ENCODE results near the gene CARHSP1.

Gene CARHSP1

DNA sequence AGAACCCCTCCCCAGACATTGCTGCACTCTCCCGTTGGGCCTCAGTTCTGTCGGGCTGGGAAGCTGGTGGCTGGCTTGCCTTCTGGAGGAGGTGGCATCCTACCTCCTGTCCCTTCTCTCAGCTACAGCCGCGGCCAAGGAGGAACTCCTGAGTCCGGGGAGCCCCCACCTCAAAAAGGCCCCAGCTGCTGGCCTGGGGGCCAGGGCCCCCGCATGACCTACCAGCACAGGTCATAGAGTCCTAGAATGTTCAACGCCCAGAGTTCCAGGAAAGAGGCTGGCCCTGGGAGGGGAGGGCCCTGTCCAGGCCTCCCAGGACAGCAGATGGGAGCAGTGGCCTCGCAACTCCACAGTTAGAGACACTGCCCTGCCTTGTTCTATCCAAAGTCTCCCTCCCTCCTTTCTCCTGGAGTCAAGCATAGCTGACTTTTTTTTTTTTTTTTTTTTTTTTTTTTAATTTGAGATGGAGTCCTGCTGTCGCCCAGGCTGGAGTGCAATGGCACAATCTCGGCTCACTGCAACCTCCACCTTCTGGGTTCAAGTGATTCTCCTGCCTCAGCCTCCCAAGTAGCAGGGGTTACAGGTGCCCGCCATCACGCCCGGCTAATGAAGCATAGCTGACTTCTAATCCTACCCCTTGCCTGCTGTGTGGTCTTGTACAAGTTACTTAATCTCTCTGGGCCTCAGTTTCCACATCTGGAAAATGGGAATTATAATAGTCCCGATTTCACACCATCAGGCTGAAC lies 7.1 kb downstream of the CARHSP1 start:
- H3K4me3 ChIP-seq (ENCODE audit: control insufficient read depth in 1 of 7, extremely low read depth in 1 of 7, insufficient read depth in 4 of 7, low read depth in 2 of 7, low read length in 6 of 7), result no peak overlapping the region
- H3K27me3 ChIP-seq (replicated peaks in 2 of 5; ENCODE audit: control insufficient read depth in 4 of 5, insufficient read depth in 5 of 5, low read length in 4 of 5), result no peaks in the 10 kb centered on the region
- H3K4me1 ChIP-seq (ENCODE audit: control extremely low read depth in 1 of 4, control insufficient read depth in 4 of 4, insufficient read depth in 4 of 4, low read length in 3 of 4), result peaks cover 0 to 23% (median 14%) of the 10 kb centered on the region in 4 experiments
- H3K9me3 ChIP-seq (ENCODE audit: control extremely low read depth in 1 of 5, control insufficient read depth in 4 of 5, insufficient read depth in 2 of 5, low read depth in 1 of 5, low read length in 4 of 5), result no peaks in the 10 kb centered on the region
- no peak for DNase-seq
- ChIA-PET POLR2A (no interaction called here), CTCF (interaction anchor here (0.6 to 1.3 kb wide), 6 partner anchors 9 to 295 kb away, joined by 3 to 4 read pairs (median 3); no protein-coding TSS in a partner anchor)
- peaks cover 0 to 37% (median 11%) of the 10 kb centered on the region in 4 experiments for H3K36me3 ChIP-seq (ENCODE audit: control insufficient read depth in 4 of 4, insufficient read depth in 4 of 4, low read length in 3 of 4)
- no peak overlapping the region for H3K27ac ChIP-seq (ENCODE audit: insufficient read depth in 1 of 2, low read depth in 1 of 2, low read length in 2 of 2, poor library complexity in 1 of 2, severe bottlenecking in 2 of 2)
- WGBS (ENCODE audit: insufficient coverage), result 98% methylated on average over 8 of the region's 14 CpGs

DNA sequence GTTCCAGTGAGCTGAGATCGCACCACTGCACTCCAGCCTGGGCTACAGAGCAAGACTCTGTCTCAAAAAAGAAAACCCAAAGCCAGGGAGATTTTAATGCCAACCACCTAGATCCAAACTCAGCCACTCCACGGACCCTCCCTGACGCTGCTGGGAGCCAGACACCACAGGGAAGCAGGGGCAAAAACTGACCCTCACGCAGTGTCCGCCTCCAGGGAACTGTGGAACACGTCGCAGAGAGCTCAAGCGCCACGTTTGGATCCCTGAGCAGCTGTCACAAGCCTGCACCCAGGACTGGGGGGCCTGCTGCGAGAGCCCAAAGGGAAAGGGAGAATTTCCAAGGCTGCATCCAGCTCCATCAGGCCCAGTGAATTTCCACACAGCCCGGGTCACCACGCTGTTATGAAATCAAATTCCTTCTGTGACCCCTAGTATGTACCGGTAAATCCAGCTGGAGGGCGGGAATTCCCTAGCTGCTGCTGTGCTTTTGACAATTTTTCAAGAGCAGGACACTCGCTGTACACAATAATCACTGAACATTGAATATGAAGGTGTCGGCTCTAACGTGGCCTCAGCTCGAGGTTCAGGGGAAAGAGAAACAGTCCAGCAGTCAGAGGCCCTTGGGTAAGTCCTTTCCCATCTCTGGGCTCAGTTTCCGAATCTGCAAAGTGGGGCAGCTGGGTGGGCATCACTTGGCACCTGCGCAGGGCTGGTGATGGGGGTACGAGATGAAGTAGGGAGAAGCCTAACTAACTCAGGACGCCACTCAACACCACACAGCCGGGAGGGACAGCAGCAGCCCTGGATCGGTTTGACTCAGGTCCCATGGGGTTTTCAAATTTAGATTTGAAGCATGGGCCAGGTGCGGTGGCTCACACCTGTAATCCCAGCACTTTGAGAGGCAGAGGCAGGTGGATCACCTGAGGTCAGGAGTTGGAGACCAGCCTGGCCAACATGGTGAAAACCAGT lies 8.6 kb downstream of the CARHSP1 start:
- Histone ChIP-seq H3K4me1 (ENCODE audit: control extremely low read depth in 1 of 4, control insufficient read depth in 4 of 4, insufficient read depth in 4 of 4, low read length in 3 of 4) (peaks cover 0 to 16% (median 9%) of the 10 kb centered on the region in 4 experiments), H3K27ac (ENCODE audit: insufficient read depth in 1 of 2, low read depth in 1 of 2, low read length in 2 of 2, poor library complexity in 1 of 2, severe bottlenecking in 2 of 2) (no peak overlapping the region), H3K27me3 (replicated peaks in 2 of 5; ENCODE audit: control insufficient read depth in 4 of 5, insufficient read depth in 5 of 5, low read length in 4 of 5) (no peaks in the 10 kb centered on the region), H3K9me3 (ENCODE audit: control extremely low read depth in 1 of 5, control insufficient read depth in 4 of 5, insufficient read depth in 2 of 5, low read depth in 1 of 5, low read length in 4 of 5) (no peaks in the 10 kb centered on the region), H3K4me3 (ENCODE audit: control insufficient read depth in 1 of 7, extremely low read depth in 1 of 7, insufficient read depth in 4 of 7, low read depth in 2 of 7, low read length in 6 of 7) (no peak overlapping the region), H3K36me3 (ENCODE audit: control insufficient read depth in 4 of 4, insufficient read depth in 4 of 4, low read length in 3 of 4) (peaks cover 7 to 51% (median 21%) of the 10 kb centered on the region in 4 experiments)
- ChIA-PET POLR2A (no interaction called here), CTCF (interaction anchor here (0.7 to 1.3 kb wide), 3 partner anchors 8 to 17 kb away, joined by 3 to 5 read pairs (median 4); partner anchors contain the start of gene CARHSP1)
- DNase-seq, result no peak
- WGBS (ENCODE audit: insufficient coverage), result 89% methylated on average over 22 of the region's 25 CpGs

DNA sequence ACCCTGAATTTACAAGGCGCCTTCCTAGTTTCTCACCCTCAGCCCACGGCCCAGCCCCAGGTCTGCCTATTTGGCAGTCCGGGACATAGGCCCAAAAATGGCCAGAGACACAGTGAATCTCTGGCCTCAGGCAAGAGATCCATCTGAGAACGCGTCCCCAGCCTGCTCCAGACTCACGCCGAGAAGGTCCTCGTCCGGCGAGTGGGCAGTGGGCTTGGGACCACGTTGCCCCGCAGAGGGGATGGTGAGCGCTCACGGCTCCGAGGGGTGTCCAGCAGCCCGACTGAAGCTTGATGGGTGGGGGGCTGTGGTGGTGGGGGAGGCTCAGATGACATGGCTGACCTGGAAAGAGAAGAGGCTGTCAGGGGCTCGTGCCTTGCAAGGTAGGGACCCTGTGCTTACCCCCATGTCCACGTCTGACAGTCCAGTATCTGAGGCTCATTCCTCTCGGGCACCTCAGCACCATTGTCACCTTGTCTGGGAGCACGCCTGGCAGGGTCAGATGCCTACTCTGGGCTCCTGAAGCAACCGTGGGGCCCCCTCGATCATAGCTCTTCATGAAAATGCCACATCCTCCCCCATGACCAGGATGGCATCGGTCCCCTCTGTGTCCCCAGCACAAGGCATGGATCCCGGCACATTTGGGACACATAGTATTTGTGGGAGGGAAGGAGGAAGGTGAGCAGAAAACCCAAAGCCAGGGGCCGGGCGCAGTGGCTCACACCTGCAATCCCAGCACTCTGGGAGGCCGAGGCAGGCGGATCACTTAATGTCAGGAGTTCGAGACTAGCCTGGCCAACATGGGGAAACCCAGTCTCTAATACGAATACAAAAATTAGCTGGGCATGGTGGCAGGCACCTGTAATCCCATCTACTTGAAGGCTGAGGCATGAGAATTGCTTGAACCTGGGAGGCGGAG lies 9.6 kb downstream of the CARHSP1 start:
- Histone ChIP-seq H3K4me3 (ENCODE audit: control insufficient read depth in 1 of 7, extremely low read depth in 1 of 7, insufficient read depth in 4 of 7, low read depth in 2 of 7, low read length in 6 of 7) (no peak overlapping the region), H3K4me1 (ENCODE audit: control extremely low read depth in 1 of 4, control insufficient read depth in 4 of 4, insufficient read depth in 4 of 4, low read length in 3 of 4) (peaks cover 0 to 10% (median 7%) of the 10 kb centered on the region in 4 experiments), H3K36me3 (ENCODE audit: control insufficient read depth in 4 of 4, insufficient read depth in 4 of 4, low read length in 3 of 4) (peaks cover 9 to 57% (median 27%) of the 10 kb centered on the region in 4 experiments), H3K9me3 (ENCODE audit: control extremely low read depth in 1 of 5, control insufficient read depth in 4 of 5, insufficient read depth in 2 of 5, low read depth in 1 of 5, low read length in 4 of 5) (no peaks in the 10 kb centered on the region), H3K27ac (ENCODE audit: insufficient read depth in 1 of 2, low read depth in 1 of 2, low read length in 2 of 2, poor library complexity in 1 of 2, severe bottlenecking in 2 of 2) (no peak overlapping the region), H3K27me3 (replicated peaks in 2 of 5; ENCODE audit: control insufficient read depth in 4 of 5, insufficient read depth in 5 of 5, low read length in 4 of 5) (no peaks in the 10 kb centered on the region)
- ChIA-PET POLR2A (no interaction called here), CTCF (interaction anchor here (0.7 to 1.0 kb wide), 2 partner anchors 10 to 13 kb away, joined by 3 to 5 read pairs; partner anchors contain the start of gene CARHSP1)
- 96% methylated on average over 27 of the region's 31 CpGs for WGBS (ENCODE audit: insufficient coverage)
- DNase-seq, result no peak

DNA sequence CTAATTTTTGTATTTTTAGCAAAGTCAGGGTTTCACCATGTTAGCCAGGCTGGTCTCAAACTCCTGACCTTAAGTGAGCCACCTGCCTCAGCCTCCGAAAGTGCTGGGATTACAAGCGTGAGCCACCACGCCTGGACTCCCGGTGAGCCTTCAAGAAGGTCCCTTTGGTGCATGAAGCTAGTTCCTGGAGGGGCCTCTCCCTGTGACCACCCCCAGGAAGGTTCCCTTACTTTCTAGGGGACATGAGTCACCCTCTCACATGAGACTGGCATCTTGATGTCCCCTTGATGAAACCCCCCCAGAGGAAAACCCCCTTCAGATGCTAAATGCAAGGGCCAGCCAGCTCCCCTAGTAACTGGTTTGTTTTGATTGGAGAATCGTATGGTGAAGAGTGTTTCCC lies 12.8 kb downstream of the CARHSP1 start:
- H3K4me3 ChIP-seq (ENCODE audit: control insufficient read depth in 1 of 7, extremely low read depth in 1 of 7, insufficient read depth in 4 of 7, low read depth in 2 of 7, low read length in 6 of 7), result no peak overlapping the region
- CTCF ChIA-PET, result interaction anchor here (1.2 to 1.5 kb wide), 3 partner anchors 13 to 25 kb away, joined by 3 to 5 read pairs (median 4); partner anchors contain the start of gene CARHSP1
- POLR2A ChIA-PET, result no interaction called here
- 100% methylated on average over 1 of the region's 5 CpGs for WGBS (ENCODE audit: insufficient coverage)
- H3K36me3 ChIP-seq (ENCODE audit: control insufficient read depth in 4 of 4, insufficient read depth in 4 of 4, low read length in 3 of 4), result peaks cover 9 to 69% (median 40%) of the 10 kb centered on the region in 4 experiments
- H3K27me3 ChIP-seq (replicated peaks in 2 of 5; ENCODE audit: control insufficient read depth in 4 of 5, insufficient read depth in 5 of 5, low read length in 4 of 5), result no peaks in the 10 kb centered on the region
- no peak for DNase-seq
- H3K4me1 ChIP-seq (ENCODE audit: control extremely low read depth in 1 of 4, control insufficient read depth in 4 of 4, insufficient read depth in 4 of 4, low read length in 3 of 4), result peaks cover 0 to 8% (median 7%) of the 10 kb centered on the region in 4 experiments
- no peaks in the 10 kb centered on the region for H3K9me3 ChIP-seq (ENCODE audit: control extremely low read depth in 1 of 5, control insufficient read depth in 4 of 5, insufficient read depth in 2 of 5, low read depth in 1 of 5, low read length in 4 of 5)
- no peak overlapping the region for H3K27ac ChIP-seq (ENCODE audit: insufficient read depth in 1 of 2, low read depth in 1 of 2, low read length in 2 of 2, poor library complexity in 1 of 2, severe bottlenecking in 2 of 2)

DNA sequence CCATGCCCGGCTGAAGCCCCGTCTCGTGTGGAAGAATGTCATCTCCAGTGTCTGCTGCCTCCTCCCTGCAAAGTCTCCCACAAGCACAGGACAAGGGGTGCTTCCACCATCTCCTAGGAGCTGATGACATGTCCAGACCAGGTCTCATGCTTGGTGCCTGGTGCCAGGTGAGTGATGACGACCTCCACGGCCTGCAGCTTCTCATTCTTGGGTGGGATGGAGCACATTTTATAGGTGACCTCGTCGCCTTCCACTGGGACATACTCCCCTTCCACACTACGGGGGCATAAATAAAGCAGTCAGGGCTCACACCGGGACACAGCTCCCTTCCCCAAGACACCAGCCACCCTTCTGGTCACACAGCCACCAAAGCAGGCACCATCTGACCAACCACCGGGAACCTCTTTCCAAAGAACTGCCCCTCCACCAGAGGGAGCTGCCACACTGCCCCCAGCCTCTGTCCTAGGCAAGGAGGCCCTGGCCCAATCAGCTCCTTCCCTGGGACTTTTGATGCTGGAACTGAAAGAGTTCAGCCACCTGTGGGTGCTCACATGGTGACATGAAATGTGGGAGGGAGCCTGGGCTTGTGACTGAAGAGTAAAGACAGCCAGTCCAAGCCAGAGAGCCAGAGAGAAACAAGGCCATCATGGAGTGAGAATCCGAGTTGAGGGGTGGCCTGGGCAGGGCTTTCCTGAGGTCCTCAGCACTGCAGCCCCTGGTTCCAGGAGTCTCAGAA lies 13.6 kb downstream of the CARHSP1 start:
- Histone ChIP-seq H3K27me3 (replicated peaks in 2 of 5; ENCODE audit: control insufficient read depth in 4 of 5, insufficient read depth in 5 of 5, low read length in 4 of 5) (no peaks in the 10 kb centered on the region), H3K4me3 (ENCODE audit: control insufficient read depth in 1 of 7, extremely low read depth in 1 of 7, insufficient read depth in 4 of 7, low read depth in 2 of 7, low read length in 6 of 7) (no peak overlapping the region), H3K9me3 (ENCODE audit: control extremely low read depth in 1 of 5, control insufficient read depth in 4 of 5, insufficient read depth in 2 of 5, low read depth in 1 of 5, low read length in 4 of 5) (no peaks in the 10 kb centered on the region), H3K27ac (ENCODE audit: insufficient read depth in 1 of 2, low read depth in 1 of 2, low read length in 2 of 2, poor library complexity in 1 of 2, severe bottlenecking in 2 of 2) (no peak overlapping the region), H3K36me3 (ENCODE audit: control insufficient read depth in 4 of 4, insufficient read depth in 4 of 4, low read length in 3 of 4) (peaks cover 9 to 72% (median 40%) of the 10 kb centered on the region in 4 experiments), H3K4me1 (ENCODE audit: control extremely low read depth in 1 of 4, control insufficient read depth in 4 of 4, insufficient read depth in 4 of 4, low read length in 3 of 4) (peaks cover 2 to 15% (median 14%) of the 10 kb centered on the region in 4 experiments)
- CTCF ChIA-PET, result interaction anchor here (1.1 to 1.5 kb wide), 4 partner anchors 13 to 26 kb away, joined by 3 to 5 read pairs (median 4); partner anchors contain the start of gene CARHSP1
- WGBS (ENCODE audit: insufficient coverage), result 97% methylated on average over 9 of the region's 11 CpGs
- POLR2A ChIA-PET, result interaction anchor here (0.6 kb wide), 1 partner anchor 95 kb away, joined by 3 read pairs; no protein-coding TSS in a partner anchor
- no peak for DNase-seq
